22Rv1 (cell line): ENCODE measurements around the gene OCA2.

Experiments used
- CTCF ChIP-seq: fragments of 450-650 bp; IDR thresholded peaks from 2 replicates; pipeline ENCODE4 v1.5.1; 2017; ENCODE audit warnings: mild to moderate bottlenecking
- ZFX ChIP-seq: fragments of 450-650 bp; IDR thresholded peaks from 2 replicates; pipeline ENCODE4 v1.6.1; 2017; ENCODE audit warnings: antibody characterized with exemption, borderline replicate concordance

DNA sequence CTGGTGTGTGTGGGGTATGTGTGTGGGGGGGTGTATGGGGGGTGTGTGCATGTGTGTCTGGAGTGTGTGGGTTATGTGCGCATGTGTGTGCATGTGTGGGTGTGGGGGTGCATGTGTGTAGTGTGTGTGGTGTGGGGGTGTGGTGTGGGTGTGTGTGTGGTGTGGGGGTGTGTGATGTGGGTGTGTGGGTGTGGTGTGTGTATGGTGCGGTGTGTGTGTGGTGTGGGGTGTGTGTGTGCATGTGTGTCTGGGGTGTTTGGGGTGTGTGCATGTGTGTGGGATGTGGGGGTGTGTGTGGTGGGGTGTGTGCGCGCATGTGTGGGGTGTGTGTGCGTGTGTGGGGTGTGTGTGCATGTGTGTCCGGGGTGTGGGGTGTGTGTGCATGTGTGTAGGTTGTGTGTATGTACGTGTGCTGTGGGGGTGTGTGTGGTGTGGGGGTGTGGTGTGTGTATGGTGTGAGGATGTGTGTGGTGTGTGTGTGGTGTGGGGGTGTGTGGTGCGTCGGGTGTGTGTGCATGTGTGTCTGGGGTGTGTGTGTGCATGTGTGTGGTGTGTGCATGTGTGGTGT lies 6.2 kb upstream of the OCA2 start:
- no peak for TF ChIP-seq CTCF
- TF ChIP-seq ZFX, result no peak
